Caco-2 (cell line): ENCODE results near the gene HOXB7. TPM values are rescaled to one million over a fixed set of nuclear protein-coding genes. Genes with fewer than 3 reads are reported as not detected.

ENCODE experiments used
- BruUV-seq: library from RNA; stranded (reverse); fragments of 400-500 nt; replicated peaks from 2 replicates; lab custom pipeline; 2021; lab: Mats Ljungman, UMichigan
- CTCF ChIA-PET: fragments of 300-600 bp; sonication (Branson Sonifier 250); formaldehyde crosslinking; loops from one replicate; lab custom pipeline; 2022; ENCODE audit warnings: antibody characterized with exemption; lab: Charles Lee
- POLR2A ChIA-PET: fragments of 300-600 bp; sonication (Branson Sonifier 250); formaldehyde crosslinking; loops from one replicate; lab custom pipeline; 2022; ENCODE audit warnings: antibody characterized with exemption; lab: Charles Lee
- DNase-seq, 2 experiments: peaks; one replicate each; pipeline versions ENCODE4 v3.0.0 to v3.0.0-alpha.2; 2020 to 2022
- H3K27me3 ChIP-seq: replicated peaks from 2 replicates; pipeline ENCODE4 v1.6.0; 2011; ENCODE audit warnings: low read length; ENCODE audit not compliant: control insufficient read depth, insufficient read depth
- H3K36me3 ChIP-seq: 2 replicates; pipeline ENCODE4 v1.5.1; 2011; ENCODE audit warnings: low read length; ENCODE audit not compliant: control insufficient read depth, insufficient read depth
- H3K4me1 ChIP-seq: fragments of 250-450 bp; sonication (Bioruptor Pico); 2 replicates; pipeline ENCODE4 v1.5.1; 2020; ENCODE audit warnings: mild to moderate bottlenecking
- H3K4me3 ChIP-seq: 2 replicates; pipeline ENCODE4 v1.5.1; 2011; ENCODE audit warnings: low read depth, mild to moderate bottlenecking, control low read depth, low read length
- H3K9me3 ChIP-seq: fragments of 250-450 bp; sonication (Bioruptor Pico); 2 replicates; pipeline ENCODE4 v1.5.1; 2020; ENCODE audit warnings: mild to moderate bottlenecking, moderate library complexity
- H3K27ac Mint-ChIP-seq: one replicate; pipeline ENCODE4 v1.8.0; 2022; ENCODE audit warnings: mixed read lengths; ENCODE audit not compliant: unreplicated experiment
- H3K27me3 Mint-ChIP-seq: one replicate; pipeline ENCODE4 v1.8.0; 2022; ENCODE audit warnings: mixed read lengths; ENCODE audit not compliant: insufficient read depth, unreplicated experiment
- H3K36me3 Mint-ChIP-seq: one replicate; pipeline ENCODE4 v1.8.0; 2022; ENCODE audit warnings: mild to moderate bottlenecking, mixed read lengths; ENCODE audit not compliant: insufficient read depth, unreplicated experiment
- H3K4me1 Mint-ChIP-seq: one replicate; pipeline ENCODE4 v1.8.0; 2022; ENCODE audit warnings: low read depth, mixed read lengths; ENCODE audit not compliant: unreplicated experiment
- H3K4me3 Mint-ChIP-seq: one replicate; pipeline ENCODE4 v1.8.0; 2022; ENCODE audit warnings: mild to moderate bottlenecking, moderate library complexity, mixed read lengths; ENCODE audit not compliant: unreplicated experiment
- H3K9me3 Mint-ChIP-seq: one replicate; pipeline ENCODE4 v1.8.0; 2022; ENCODE audit warnings: mixed read lengths; ENCODE audit not compliant: unreplicated experiment
- intact Hi-C: fragments of 100-400 bp; cut with micrococcal nuclease; formaldehyde crosslinking; loops from one replicate; pipeline ENCODE4 v1.10.0; 2022; ENCODE audit not compliant: unreplicated experiment
- total RNA-seq: library from RNA; stranded (reverse); gene quantifications from 2 replicates; pipeline ENCODE4 v1.2.3, GENCODE V29; 2022
- TF ChIP-seq, protein P1 (sequence below), 2 experiments: fragments of 200-600 bp in 1 of 2; IDR thresholded peaks; 1 replicate in 1 of 2; 2 replicates in 1 of 2; pipeline versions ENCODE4 v1.5.1 to v1.8.0; 2011 to 2022; ENCODE audit warnings: antibody characterized with exemption in 1 of 2, control low read depth in 1 of 2, inconsistent platforms in 1 of 2, low read depth in 1 of 2, low read length in 1 of 2, mild to moderate bottlenecking in 1 of 2, moderate library complexity in 1 of 2; ENCODE audit not compliant: insufficient read depth in 1 of 2, severe bottlenecking in 1 of 2, unreplicated experiment in 1 of 2

HOXB7 gene
- total RNA-seq, 1 experiment from 2014 or later, result 28.2 TPM

GRCh38 chr17:48626245-48627117, 15.7 kb upstream of the HOXB7 start, which contains the start of gene HOXB9:
TSS of gene HOXB9 (minus strand) at chr17:48626358. CDS start at chr17:48626269, 89 bp downstream.
- H3K4me1 Mint-ChIP-seq, result peaks cover 15% of the 10 kb centered on the region
- CTCF ChIA-PET, result interaction anchor here (0.6 to 2.3 kb wide), 14 partner anchors 13 to 406 kb away, joined by 3 to 10 read pairs (median 4); partner anchors contain the start of gene PRAC2
- Histone ChIP-seq H3K36me3 (no peaks in the 10 kb centered on the region), H3K27me3 (peaks cover 30% of the 10 kb centered on the region), H3K4me1 (peaks cover 21% of the 10 kb centered on the region), H3K4me3 (peak within 1 kb of the TSS; percentile 57), H3K9me3 (no peaks in the 10 kb centered on the region)
- intact Hi-C loops, result loop anchor here (2.0 kb wide), 1 partner anchor 20 kb away; no protein-coding TSS in a partner anchor
- POLR2A ChIA-PET, result interaction anchor here (0.5 to 1.4 kb wide), 7 partner anchors 10 to 367 kb away, joined by 3 to 17 read pairs (median 4); partner anchors contain the start of gene HOXB7
- H3K27ac Mint-ChIP-seq, result peak within 1 kb of the TSS; percentile 33
- H3K4me3 Mint-ChIP-seq, result peak within 1 kb of the TSS; percentile 85
- peak; percentile 77 to 88 for DNase-seq
- no peaks in the 10 kb centered on the region for H3K36me3 Mint-ChIP-seq
- no peaks in the 10 kb centered on the region for H3K9me3 Mint-ChIP-seq
- TF ChIP-seq, protein P1, sequence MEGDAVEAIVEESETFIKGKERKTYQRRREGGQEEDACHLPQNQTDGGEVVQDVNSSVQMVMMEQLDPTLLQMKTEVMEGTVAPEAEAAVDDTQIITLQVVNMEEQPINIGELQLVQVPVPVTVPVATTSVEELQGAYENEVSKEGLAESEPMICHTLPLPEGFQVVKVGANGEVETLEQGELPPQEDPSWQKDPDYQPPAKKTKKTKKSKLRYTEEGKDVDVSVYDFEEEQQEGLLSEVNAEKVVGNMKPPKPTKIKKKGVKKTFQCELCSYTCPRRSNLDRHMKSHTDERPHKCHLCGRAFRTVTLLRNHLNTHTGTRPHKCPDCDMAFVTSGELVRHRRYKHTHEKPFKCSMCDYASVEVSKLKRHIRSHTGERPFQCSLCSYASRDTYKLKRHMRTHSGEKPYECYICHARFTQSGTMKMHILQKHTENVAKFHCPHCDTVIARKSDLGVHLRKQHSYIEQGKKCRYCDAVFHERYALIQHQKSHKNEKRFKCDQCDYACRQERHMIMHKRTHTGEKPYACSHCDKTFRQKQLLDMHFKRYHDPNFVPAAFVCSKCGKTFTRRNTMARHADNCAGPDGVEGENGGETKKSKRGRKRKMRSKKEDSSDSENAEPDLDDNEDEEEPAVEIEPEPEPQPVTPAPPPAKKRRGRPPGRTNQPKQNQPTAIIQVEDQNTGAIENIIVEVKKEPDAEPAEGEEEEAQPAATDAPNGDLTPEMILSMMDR (IDR thresholded peaks at IDR 0.05; ENCODE audit: insufficient read depth in 1 of 2, low read depth in 1 of 2, low read length in 1 of 2, severe bottlenecking in 1 of 2, unreplicated experiment in 1 of 2), result no peak
- H3K27me3 Mint-ChIP-seq, result peaks cover 50% of the 10 kb centered on the region
- BruUV-seq, result no TSS peak

GRCh38 chr17:48625495-48626244, 14.9 kb upstream of the HOXB7 start:
- H3K9me3 ChIP-seq, result no peaks in the 10 kb centered on the region
- intact Hi-C loops, result loop anchor here (2.0 kb wide), 1 partner anchor 21 kb away; no protein-coding TSS in a partner anchor
- ChIA-PET CTCF (interaction anchor here (0.5 to 2.3 kb wide), 19 partner anchors 10 to 529 kb away, joined by 3 to 10 read pairs (median 4); partner anchors contain the start of gene PRAC2), POLR2A (interaction anchor here (0.5 to 1.4 kb wide), 9 partner anchors 9 to 267 kb away, joined by 3 to 17 read pairs (median 5); partner anchors contain the start of genes ATP5MC1 and HOXB7)
- peak overlapping the region; percentile 57 for H3K4me3 ChIP-seq
- H3K27me3 Mint-ChIP-seq, result peaks cover 56% of the 10 kb centered on the region
- DNase-seq, result peak; percentile 90 to 92
- peak overlapping the region; percentile 85 for H3K4me3 Mint-ChIP-seq
- no peaks in the 10 kb centered on the region for H3K9me3 Mint-ChIP-seq
- TF ChIP-seq, protein P1 (IDR thresholded peaks at IDR 0.05; ENCODE audit: insufficient read depth in 1 of 2, low read depth in 1 of 2, low read length in 1 of 2, severe bottlenecking in 1 of 2, unreplicated experiment in 1 of 2), result peak in 1 of 2 experiments; percentile 0
- peaks cover 13% of the 10 kb centered on the region for H3K4me1 ChIP-seq
- no peaks in the 10 kb centered on the region for H3K36me3 ChIP-seq
- no TSS peak for BruUV-seq
- H3K4me1 Mint-ChIP-seq, result peaks cover 8% of the 10 kb centered on the region
- peak overlapping the region; percentile 33 for H3K27ac Mint-ChIP-seq
- H3K36me3 Mint-ChIP-seq, result no peaks in the 10 kb centered on the region
- H3K27me3 ChIP-seq, result peaks cover 30% of the 10 kb centered on the region
